HUES6 (cell line): ENCODE results near the gene NLE1.

Experiments
- H3K27ac ChIP-seq: 2 replicates; pipeline ENCODE4 v1.7.0; 2013; ENCODE audit warnings: low read depth, mild to moderate bottlenecking, low read length, inconsistent platforms
- H3K27me3 ChIP-seq: 2 replicates; pipeline ENCODE4 v1.6.1; 2013; ENCODE audit warnings: low read length; ENCODE audit not compliant: control insufficient read depth, insufficient read depth
- H3K36me3 ChIP-seq: 2 replicates; pipeline ENCODE4 v1.6.1; 2013; ENCODE audit warnings: low read length; ENCODE audit not compliant: control insufficient read depth, insufficient read depth
- H3K4me1 ChIP-seq: 2 replicates; pipeline ENCODE4 v1.6.1; 2013; ENCODE audit warnings: low read length; ENCODE audit not compliant: control insufficient read depth, insufficient read depth
- H3K4me3 ChIP-seq: 2 replicates; pipeline ENCODE4 v1.5.1; 2013; ENCODE audit warnings: low read depth, low read length
- H3K9ac ChIP-seq: one replicate; pipeline ENCODE4 v1.6.1; 2013; ENCODE audit warnings: mild to moderate bottlenecking, low read length
- H3K9me3 ChIP-seq: 2 replicates; pipeline ENCODE4 v1.6.1; 2013; ENCODE audit warnings: low read depth, low read length; ENCODE audit not compliant: control insufficient read depth, insufficient read depth

The NLE1 gene

GRCh38 chr17:35147375-35147905 lies 5.3 kb upstream of the NLE1 start, which contains the start of gene UNC45B:
Gene UNC45B, plus strand, starts transcription at chr17:35147817. Its CDS starts 447 bp downstream, at chr17:35148264.
- no peaks in the 10 kb centered on the region for H3K36me3 ChIP-seq
- H3K4me1 ChIP-seq = no peaks in the 10 kb centered on the region
- H3K27ac ChIP-seq = no peak within 1 kb of the TSS
- no peaks in the 10 kb centered on the region for H3K9me3 ChIP-seq
- no peaks in the 10 kb centered on the region for H3K27me3 ChIP-seq
- no peak within 1 kb of the TSS for H3K4me3 ChIP-seq
- H3K9ac ChIP-seq = no peak within 1 kb of the TSS

GRCh38 chr17:35146214-35146833 lies 4.2 kb upstream of the NLE1 start:
- no peak overlapping the region for H3K9ac ChIP-seq
- no peaks in the 10 kb centered on the region for H3K9me3 ChIP-seq
- no peaks in the 10 kb centered on the region for H3K27me3 ChIP-seq

GRCh38 chr17:35144840-35145239 lies 2.7 kb upstream of the NLE1 start:
- Histone ChIP-seq H3K9ac (no peak overlapping the region), H3K27ac (no peak overlapping the region), H3K27me3 (no peaks in the 10 kb centered on the region), H3K36me3 (peaks cover 2% of the 10 kb centered on the region), H3K9me3 (no peaks in the 10 kb centered on the region), H3K4me3 (no peak overlapping the region), H3K4me1 (no peaks in the 10 kb centered on the region)

More at GRCh38 chr17:35146214-35146833, 4.2 kb upstream of the NLE1 start:
- no peak overlapping the region for H3K4me3 ChIP-seq
- no peaks in the 10 kb centered on the region for H3K4me1 ChIP-seq
- H3K36me3 ChIP-seq = no peaks in the 10 kb centered on the region
- no peak overlapping the region for H3K27ac ChIP-seq

- Histone ChIP-seq H3K4me3 (peak overlapping the region; percentile 95), H3K36me3 (peaks cover 26% of the 10 kb centered on the region), H3K9ac (no peak overlapping the region), H3K9me3 (no peaks in the 10 kb centered on the region), H3K4me1 (no peaks in the 10 kb centered on the region), H3K27ac (no peak overlapping the region), H3K27me3 (no peaks in the 10 kb centered on the region)
Observed at GRCh38 chr17:35142467-35142796, 329 bp upstream of the NLE1 start.

GRCh38 chr17:35138218-35138617 lies 3.9 kb downstream of the NLE1 start:
- no peaks in the 10 kb centered on the region for H3K4me1 ChIP-seq
- H3K9ac ChIP-seq = no peak overlapping the region
- H3K27me3 ChIP-seq = no peaks in the 10 kb centered on the region
- H3K36me3 ChIP-seq = peaks cover 68% of the 10 kb centered on the region
- no peaks in the 10 kb centered on the region for H3K9me3 ChIP-seq
- no peak overlapping the region for H3K4me3 ChIP-seq
- H3K27ac ChIP-seq = no peak overlapping the region

- peaks cover 97% of the 10 kb centered on the region for H3K36me3 ChIP-seq
- H3K27ac ChIP-seq = no peak overlapping the region
- no peaks in the 10 kb centered on the region for H3K9me3 ChIP-seq
- no peak overlapping the region for H3K9ac ChIP-seq
- H3K4me3 ChIP-seq = no peak overlapping the region
- H3K27me3 ChIP-seq = no peaks in the 10 kb centered on the region
- H3K4me1 ChIP-seq = no peaks in the 10 kb centered on the region
Observed at GRCh38 chr17:35135322-35135721, 6.8 kb downstream of the NLE1 start.

DNA sequence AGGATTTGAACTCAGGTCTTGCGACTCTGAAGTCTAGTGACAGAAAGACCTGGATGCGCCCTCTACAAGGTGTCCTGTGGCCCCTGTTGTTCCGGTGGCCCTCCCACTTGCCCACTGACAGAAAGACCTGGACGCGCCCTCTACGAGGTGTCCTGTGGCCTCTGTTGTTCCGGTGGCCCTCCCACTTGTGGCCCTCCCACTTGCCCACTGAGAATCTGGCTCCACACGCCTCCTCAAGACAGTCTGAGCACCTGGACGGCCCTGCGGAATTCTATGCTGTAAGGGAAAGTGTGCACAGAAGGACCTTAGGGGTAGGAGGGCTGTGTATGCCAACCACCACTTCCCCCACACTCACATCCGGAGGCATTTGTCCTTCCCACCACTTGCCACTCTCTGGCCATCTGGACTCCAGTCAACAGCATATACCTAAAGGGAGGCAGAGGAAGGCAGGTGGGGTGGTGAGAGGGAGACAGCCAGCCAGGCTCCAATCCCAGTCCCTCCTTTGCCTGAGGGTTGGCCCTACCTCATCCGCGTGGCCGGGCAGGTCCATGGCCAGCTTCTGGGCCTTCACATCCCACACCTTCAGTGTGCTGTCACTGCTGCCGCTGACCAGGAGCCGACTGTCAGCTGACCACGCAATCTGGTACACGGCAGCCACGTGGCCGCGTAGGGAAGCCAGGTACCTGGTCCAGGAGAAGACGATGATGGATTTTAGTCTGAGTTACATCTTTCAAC lies 9.1 kb downstream of the NLE1 start:
- no peak overlapping the region for H3K9ac ChIP-seq
- H3K4me3 ChIP-seq = no peak overlapping the region
- H3K4me1 ChIP-seq = no peaks in the 10 kb centered on the region
- peaks cover 78% of the 10 kb centered on the region for H3K36me3 ChIP-seq
- H3K9me3 ChIP-seq = peaks cover 6% of the 10 kb centered on the region; the same call in 1 of the 2 replicates
- no peak overlapping the region for H3K27ac ChIP-seq
- no peaks in the 10 kb centered on the region for H3K27me3 ChIP-seq

- Histone ChIP-seq H3K9me3 (peaks cover 6% of the 10 kb centered on the region; the same call in 1 of the 2 replicates), H3K4me1 (no peaks in the 10 kb centered on the region), H3K9ac (no peak overlapping the region), H3K27me3 (no peaks in the 10 kb centered on the region), H3K36me3 (peaks cover 69% of the 10 kb centered on the region), H3K4me3 (no peak overlapping the region), H3K27ac (no peak overlapping the region)
Observed at GRCh38 chr17:35132099-35132498, 10.0 kb downstream of the NLE1 start.

- Histone ChIP-seq H3K9me3 (peaks cover 6% of the 10 kb centered on the region; the same call in 1 of the 2 replicates), H3K36me3 (peaks cover 52% of the 10 kb centered on the region), H3K9ac (no peak overlapping the region), H3K27ac (no peak overlapping the region), H3K27me3 (no peaks in the 10 kb centered on the region), H3K4me3 (no peak overlapping the region), H3K4me1 (no peaks in the 10 kb centered on the region)
Observed at GRCh38 chr17:35130392-35130791, 11.7 kb downstream of the NLE1 start.

DNA sequence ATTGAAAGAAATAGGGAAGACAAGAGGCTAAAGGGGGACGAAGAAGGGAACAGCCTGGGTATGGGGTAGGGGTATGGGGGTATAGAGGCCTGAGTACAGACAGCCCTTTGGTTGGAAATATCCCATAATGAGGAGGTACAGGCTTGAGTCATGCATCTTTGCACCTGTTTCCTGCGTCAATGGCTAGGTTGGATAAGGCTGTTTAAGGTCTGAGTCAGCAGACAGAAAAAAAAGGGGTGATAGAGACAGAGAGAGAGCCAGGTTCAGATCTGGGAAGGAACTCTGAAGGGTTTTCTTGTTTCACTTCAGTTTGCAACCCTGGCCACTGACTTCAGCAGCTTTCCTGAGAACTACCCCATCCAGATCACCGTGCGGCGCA lies 12.1 kb downstream of the NLE1 start:
- peaks cover 48% of the 10 kb centered on the region for H3K36me3 ChIP-seq
- H3K4me3 ChIP-seq = no peak overlapping the region
- no peaks in the 10 kb centered on the region for H3K27me3 ChIP-seq
- peaks cover 6% of the 10 kb centered on the region; the same call in 1 of the 2 replicates for H3K9me3 ChIP-seq
- H3K27ac ChIP-seq = no peak overlapping the region
- no peaks in the 10 kb centered on the region for H3K4me1 ChIP-seq
- no peak overlapping the region for H3K9ac ChIP-seq
